Measurements from ENCODE around the gene RPS10. TPM values are rescaled to one million over a fixed set of nuclear protein-coding genes. Genes with fewer than 3 reads are reported as not detected.
A peak's percentile ranks its signal among the peaks of the same experiment; 100 is the strongest.

The RPS10 gene
- total RNA-seq, 1 experiment from 2014 or later: 1,363 TPM

GRCh38 chr6:34384321-34385153 lies 41.3 kb downstream of the RPS10 start:
- DNase-seq (ENCODE audit: low read depth, low spot score) (no peak), ATAC-seq (no peak)
- H3K4me1 ChIP-seq (ENCODE audit: control insufficient read depth, insufficient read depth, low read length): peaks cover 38% of the 10 kb centered on the region
- no peaks in the 10 kb centered on the region for H3K9me3 ChIP-seq (ENCODE audit: control insufficient read depth, insufficient read depth, low read depth, low read length)
- no peak for TF ChIP-seq SIN3A (IDR thresholded peaks at IDR 0.05; ENCODE audit: borderline replicate concordance, insufficient read depth, low read depth, low read length)
- TF ChIP-seq, protein P1, sequence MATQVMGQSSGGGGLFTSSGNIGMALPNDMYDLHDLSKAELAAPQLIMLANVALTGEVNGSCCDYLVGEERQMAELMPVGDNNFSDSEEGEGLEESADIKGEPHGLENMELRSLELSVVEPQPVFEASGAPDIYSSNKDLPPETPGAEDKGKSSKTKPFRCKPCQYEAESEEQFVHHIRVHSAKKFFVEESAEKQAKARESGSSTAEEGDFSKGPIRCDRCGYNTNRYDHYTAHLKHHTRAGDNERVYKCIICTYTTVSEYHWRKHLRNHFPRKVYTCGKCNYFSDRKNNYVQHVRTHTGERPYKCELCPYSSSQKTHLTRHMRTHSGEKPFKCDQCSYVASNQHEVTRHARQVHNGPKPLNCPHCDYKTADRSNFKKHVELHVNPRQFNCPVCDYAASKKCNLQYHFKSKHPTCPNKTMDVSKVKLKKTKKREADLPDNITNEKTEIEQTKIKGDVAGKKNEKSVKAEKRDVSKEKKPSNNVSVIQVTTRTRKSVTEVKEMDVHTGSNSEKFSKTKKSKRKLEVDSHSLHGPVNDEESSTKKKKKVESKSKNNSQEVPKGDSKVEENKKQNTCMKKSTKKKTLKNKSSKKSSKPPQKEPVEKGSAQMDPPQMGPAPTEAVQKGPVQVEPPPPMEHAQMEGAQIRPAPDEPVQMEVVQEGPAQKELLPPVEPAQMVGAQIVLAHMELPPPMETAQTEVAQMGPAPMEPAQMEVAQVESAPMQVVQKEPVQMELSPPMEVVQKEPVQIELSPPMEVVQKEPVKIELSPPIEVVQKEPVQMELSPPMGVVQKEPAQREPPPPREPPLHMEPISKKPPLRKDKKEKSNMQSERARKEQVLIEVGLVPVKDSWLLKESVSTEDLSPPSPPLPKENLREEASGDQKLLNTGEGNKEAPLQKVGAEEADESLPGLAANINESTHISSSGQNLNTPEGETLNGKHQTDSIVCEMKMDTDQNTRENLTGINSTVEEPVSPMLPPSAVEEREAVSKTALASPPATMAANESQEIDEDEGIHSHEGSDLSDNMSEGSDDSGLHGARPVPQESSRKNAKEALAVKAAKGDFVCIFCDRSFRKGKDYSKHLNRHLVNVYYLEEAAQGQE (IDR thresholded peaks at IDR 0.05; ENCODE audit: insufficient read depth in 1 of 2, low read depth in 2 of 2, low read length in 1 of 2): no peak
- TF ChIP-seq TCF7L2 (IDR thresholded peaks at IDR 0.05; ENCODE audit: low read depth, low read length): no peak
- TF ChIP-seq, protein P2, sequence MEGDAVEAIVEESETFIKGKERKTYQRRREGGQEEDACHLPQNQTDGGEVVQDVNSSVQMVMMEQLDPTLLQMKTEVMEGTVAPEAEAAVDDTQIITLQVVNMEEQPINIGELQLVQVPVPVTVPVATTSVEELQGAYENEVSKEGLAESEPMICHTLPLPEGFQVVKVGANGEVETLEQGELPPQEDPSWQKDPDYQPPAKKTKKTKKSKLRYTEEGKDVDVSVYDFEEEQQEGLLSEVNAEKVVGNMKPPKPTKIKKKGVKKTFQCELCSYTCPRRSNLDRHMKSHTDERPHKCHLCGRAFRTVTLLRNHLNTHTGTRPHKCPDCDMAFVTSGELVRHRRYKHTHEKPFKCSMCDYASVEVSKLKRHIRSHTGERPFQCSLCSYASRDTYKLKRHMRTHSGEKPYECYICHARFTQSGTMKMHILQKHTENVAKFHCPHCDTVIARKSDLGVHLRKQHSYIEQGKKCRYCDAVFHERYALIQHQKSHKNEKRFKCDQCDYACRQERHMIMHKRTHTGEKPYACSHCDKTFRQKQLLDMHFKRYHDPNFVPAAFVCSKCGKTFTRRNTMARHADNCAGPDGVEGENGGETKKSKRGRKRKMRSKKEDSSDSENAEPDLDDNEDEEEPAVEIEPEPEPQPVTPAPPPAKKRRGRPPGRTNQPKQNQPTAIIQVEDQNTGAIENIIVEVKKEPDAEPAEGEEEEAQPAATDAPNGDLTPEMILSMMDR (IDR thresholded peaks at IDR 0.05): no peak
- TF ChIP-seq POLR2AphosphoS5 (IDR thresholded peaks at IDR 0.05; ENCODE audit: low read depth, low read length): no peak
- H3K4me3 ChIP-seq (ENCODE audit: low read depth in 2 of 2, low read length in 2 of 2): no peak overlapping the region
- intact Hi-C loops (cut with micrococcal nuclease; ENCODE audit: unreplicated experiment): no loop called here
- ChIA-PET POLR2A (no interaction called here), CTCF (no interaction called here)
- no peak overlapping the region for H3K27ac ChIP-seq (ENCODE audit: low read length)
- in situ Hi-C loops (cut with HindIII; ENCODE audit: low pct_unique_long_range_greater_than_20kb, low sequenced_read_pairs): no loop called here
- no TSS peak for BruUV-seq (replicated peaks)
- H3K36me3 ChIP-seq (ENCODE audit: control insufficient read depth, insufficient read depth, low read length): no peaks in the 10 kb centered on the region
- no peaks in the 10 kb centered on the region for H3K27me3 ChIP-seq (ENCODE audit: control insufficient read depth, insufficient read depth, low read length)

DNA sequence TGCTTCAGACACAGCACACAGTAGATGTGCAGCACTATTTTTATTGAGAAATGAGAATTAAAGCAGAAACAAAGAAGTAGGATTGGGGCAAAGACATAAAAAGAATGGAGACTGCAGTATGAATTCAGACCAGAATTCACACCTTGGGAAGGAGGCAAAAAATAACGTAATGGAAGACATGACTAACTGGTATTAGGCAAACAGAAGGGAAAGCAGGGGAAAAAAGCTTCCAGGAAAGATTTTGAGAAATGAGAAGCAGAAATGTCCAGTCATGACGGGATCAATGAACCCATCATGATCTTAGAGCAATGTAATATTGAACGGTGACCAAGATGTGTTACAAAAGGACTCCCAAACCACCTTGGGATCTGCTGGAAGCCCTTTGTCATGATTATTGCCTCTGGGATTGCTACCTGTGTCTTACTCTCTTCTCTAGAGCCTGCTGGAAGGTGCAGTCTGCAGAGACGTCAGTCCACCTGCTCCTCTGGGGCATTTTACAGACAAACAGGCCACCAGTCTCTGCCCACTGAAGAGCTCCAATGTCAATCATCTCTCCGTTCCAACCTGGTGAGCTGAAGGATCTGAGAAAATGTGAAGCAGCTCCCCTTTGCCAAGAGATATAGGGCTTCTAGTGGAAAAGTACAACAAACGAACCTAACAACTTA lies 42.1 kb downstream of the RPS10 start:
- TF ChIP-seq POLR2AphosphoS5 (IDR thresholded peaks at IDR 0.05; ENCODE audit: low read depth, low read length): no peak
- TF ChIP-seq, protein P1 (IDR thresholded peaks at IDR 0.05; ENCODE audit: insufficient read depth in 1 of 2, low read depth in 2 of 2, low read length in 1 of 2): no peak
- no peak for TF ChIP-seq SIN3A (IDR thresholded peaks at IDR 0.05; ENCODE audit: borderline replicate concordance, insufficient read depth, low read depth, low read length)
- TF ChIP-seq, protein P2 (IDR thresholded peaks at IDR 0.05): no peak
- no peak for TF ChIP-seq TCF7L2 (IDR thresholded peaks at IDR 0.05; ENCODE audit: low read depth, low read length)
- Histone ChIP-seq H3K36me3 (ENCODE audit: control insufficient read depth, insufficient read depth, low read length) (no peaks in the 10 kb centered on the region), H3K4me1 (ENCODE audit: control insufficient read depth, insufficient read depth, low read length) (peaks cover 38% of the 10 kb centered on the region), H3K27ac (ENCODE audit: low read length) (peak overlapping the region; percentile 14; the same call in 1 of the 2 replicates), H3K27me3 (ENCODE audit: control insufficient read depth, insufficient read depth, low read length) (no peaks in the 10 kb centered on the region), H3K9me3 (ENCODE audit: control insufficient read depth, insufficient read depth, low read depth, low read length) (no peaks in the 10 kb centered on the region), H3K4me3 (ENCODE audit: low read depth in 2 of 2, low read length in 2 of 2) (no peak overlapping the region)
- no peak for DNase-seq (ENCODE audit: low read depth, low spot score)
- ChIA-PET POLR2A (no interaction called here), CTCF (no interaction called here)
- intact Hi-C loops (cut with micrococcal nuclease; ENCODE audit: unreplicated experiment): no loop called here
- ATAC-seq: no peak
- no TSS peak for BruUV-seq (replicated peaks)
- in situ Hi-C loops (cut with HindIII; ENCODE audit: low pct_unique_long_range_greater_than_20kb, low sequenced_read_pairs): no loop called here

Measured in Panc1 (cell line).